HG03469 (cell line): ENCODE results near the gene CD96.
"Not testable (repeated sequence)": the region's sequence is repeated elsewhere in the genome, so short reads cannot be mapped to it uniquely, and the experiment has no call there.

ENCODE experiments used
- ATAC-seq: cut with Tn5 transposase; IDR thresholded peaks from one replicate; pipeline ENCODE4 v1.9.1; 2021; ENCODE audit warnings: mild to moderate bottlenecking, moderate library complexity, moderate number of reproducible peaks; ENCODE audit not compliant: unreplicated experiment

The CD96 gene

GRCh38 chr3:111668888-111669488 is 127.0 kb downstream of the CD96 start:
- ATAC-seq: no peak

- ATAC-seq: no peak
These were observed 128.1 kb downstream of the CD96 start for GRCh38 chr3:111669926-111670630.

- not testable (repeated sequence) for ATAC-seq
These were observed 130.5 kb downstream of the CD96 start for GRCh38 chr3:111672461-111672860.

- ATAC-seq: no peak
These were observed 133.8 kb downstream of the CD96 start for GRCh38 chr3:111675846-111676210.

- no peak for ATAC-seq
These were observed 134.4 kb downstream of the CD96 start for GRCh38 chr3:111676211-111677006.

GRCh38 chr3:111677007-111677392 is 135.0 kb downstream of the CD96 start:
- ATAC-seq: no peak

DNA sequence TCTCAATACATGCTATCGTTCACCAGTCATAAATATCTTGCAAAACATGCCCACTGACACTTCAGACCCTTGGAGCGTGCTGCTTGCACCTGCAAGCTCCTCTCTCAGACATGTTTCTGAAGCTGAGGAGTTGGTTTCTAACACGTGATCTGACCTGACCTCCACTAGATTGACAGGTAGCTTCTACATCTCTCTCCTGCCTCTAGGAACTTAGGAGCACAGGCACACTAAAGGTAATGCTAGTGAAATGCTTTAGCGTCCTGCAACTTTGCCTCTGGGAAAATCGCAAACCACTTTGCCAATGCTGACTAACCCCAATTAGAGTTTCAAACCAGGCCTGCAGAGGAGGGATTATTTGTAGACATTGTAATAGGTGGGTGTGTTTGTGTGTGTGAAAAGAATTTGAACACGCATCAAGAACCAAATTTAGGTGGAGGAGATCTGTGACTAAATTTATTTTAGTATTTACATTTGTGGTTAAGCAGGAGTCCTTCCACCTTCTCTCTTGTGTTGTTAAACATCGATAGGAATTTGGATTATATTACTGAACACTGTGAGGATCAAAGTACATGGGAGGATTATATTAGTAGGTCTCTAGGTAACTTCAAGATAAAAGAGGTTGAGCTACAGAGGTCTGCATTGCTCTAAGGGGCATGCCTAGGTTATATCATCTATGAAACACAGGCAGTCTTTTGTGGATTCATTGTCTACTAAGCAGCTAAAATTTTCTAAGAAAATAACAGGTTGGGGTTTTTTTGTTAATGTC is 139.8 kb downstream of the CD96 start:
- no peak for ATAC-seq

DNA sequence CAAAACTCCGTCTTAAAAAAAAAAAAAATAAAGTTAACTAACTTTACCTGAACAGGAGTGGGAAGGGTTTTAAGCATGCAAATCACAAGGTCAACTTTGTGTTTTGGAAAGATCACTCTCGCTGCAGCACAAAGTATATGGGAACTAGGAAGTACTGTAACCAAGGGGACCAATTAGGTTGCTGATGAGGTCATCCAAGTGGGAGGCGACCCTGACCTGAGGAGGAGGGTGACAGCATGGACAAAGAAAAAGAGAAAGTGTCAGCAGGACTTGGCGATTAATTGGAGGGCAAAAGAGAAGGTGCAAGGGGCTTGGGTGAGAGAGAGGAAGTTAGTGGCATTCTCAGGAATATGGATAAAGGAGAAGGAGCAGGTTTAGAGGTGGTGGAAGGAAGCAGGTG is 142.6 kb downstream of the CD96 start:
- ATAC-seq: no peak

DNA sequence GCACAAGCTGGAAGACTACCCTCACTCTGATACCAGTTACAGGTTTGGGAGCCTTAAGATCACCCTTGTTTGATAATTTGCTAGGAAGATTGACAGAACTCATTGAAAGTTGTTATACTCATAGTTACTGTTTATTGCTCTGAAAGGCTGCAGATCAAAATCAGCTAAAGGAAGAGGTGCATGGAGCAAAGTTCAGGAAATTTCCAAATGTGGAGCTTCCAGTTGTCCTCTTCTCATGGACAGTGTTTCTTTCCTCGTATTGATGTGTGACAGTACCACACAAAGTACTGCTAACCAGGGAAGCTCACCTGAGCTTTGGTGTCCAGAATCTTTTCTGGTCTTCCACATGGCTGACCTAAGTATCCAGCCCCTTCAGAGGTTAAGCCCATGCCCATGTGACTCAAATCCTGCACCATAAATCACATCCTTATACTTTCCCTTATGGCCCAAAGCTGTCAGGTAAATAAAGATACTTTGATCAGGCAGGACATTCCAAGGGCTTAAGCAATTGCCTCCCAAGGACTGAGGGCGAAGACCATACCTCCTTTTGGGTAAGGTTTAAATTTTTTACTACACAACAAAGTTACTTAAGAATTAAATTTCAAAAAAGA is 146.3 kb downstream of the CD96 start:
- ATAC-seq: no peak

DNA sequence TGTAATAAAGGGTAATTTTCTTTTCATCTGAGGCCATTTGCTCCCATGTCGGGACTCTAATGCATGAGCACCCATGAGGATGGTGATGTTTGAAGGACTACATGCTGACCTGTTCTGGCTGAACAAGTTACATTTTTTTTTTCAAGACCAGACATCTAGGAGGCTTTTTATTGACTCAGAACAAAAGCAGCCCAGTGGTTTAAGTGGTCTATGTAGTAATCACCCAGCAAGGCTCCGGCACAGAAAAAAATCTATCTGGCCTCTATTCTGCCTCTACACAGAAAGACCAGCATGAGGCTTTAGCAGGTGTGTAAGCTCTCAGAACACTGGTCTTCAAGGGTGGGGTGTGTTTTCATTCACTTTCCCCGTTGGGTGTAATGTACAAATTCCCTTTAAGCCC is 148.2 kb downstream of the CD96 start:
- peak; percentile 88 for ATAC-seq

DNA sequence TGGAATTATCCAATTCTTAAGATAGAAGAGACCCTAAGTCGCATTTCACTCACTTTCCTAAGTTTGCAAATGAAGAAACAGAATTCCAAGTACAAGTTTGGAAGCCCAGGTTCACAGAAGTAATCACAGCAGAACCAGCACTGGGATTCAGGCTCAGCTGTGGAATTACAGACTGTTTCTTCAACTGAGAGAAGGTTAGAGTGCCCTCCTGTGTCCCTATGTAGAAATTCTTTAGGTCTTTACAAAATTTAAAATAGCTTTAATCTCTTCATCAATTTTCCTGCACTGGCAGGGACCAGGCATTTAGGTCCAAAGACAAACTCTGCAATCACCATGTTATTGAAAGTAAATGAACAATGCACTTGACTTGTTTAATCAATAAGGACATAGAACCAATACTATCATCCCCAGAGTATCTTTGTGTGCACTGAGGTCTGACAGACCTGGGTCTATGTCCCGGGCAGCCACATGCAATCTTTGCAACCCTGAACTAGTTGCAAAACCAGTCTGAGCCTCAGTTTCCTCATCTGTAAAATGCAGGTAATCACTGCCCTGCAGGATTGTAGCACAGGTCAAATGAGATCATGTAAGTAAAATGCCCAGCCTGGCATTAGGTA is 149.4 kb downstream of the CD96 start:
- ATAC-seq: no peak

DNA sequence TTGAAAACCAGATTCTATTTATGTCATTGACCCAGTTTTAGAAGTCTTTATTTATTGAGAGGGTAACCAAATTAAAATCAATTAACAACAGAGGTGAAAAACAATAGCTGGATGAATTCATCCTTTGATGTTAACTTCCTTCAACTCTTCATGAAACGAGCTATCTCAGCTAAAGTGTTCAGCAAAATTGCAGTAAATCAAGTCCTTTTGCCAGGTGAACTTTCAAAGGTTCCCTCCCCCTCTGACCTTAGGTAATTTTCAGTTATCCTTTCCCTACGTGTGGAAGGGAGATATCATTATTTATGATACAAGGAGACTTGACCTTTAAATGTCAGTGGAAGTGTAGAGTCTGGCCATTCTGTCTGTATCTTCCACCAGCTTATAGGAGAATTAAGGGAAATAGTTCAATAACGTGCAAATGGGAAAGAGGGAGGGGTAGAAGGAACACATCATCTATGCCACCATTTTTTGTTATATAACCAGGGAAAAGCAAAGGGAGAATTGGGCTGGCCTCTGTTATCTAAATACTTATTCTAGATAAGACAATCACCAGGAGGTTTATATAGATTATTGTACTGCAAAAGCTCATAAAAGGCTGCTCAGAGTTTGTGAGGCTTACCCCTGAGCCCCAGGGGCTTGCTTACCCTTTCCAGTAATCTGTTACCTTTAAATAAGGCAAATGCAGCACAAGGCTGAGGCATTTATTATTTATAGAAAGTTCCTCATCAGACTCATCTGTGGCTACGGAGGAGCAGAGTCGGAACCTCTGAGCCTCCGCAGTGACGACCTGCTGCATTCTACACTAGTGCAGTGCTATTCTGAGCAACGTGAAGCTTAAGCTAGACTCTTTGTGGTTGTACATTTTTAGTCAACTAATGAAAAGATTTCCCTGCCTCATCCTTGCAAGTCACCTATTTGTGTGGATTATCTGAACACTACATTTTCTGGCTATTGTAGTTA is 150.9 kb downstream of the CD96 start:
- ATAC-seq: peak; percentile 52

- ATAC-seq: no peak
These were observed 152.5 kb downstream of the CD96 start for GRCh38 chr3:111694471-111694870.

- no peak for ATAC-seq
These were observed 153.7 kb downstream of the CD96 start for GRCh38 chr3:111695636-111696117.

DNA sequence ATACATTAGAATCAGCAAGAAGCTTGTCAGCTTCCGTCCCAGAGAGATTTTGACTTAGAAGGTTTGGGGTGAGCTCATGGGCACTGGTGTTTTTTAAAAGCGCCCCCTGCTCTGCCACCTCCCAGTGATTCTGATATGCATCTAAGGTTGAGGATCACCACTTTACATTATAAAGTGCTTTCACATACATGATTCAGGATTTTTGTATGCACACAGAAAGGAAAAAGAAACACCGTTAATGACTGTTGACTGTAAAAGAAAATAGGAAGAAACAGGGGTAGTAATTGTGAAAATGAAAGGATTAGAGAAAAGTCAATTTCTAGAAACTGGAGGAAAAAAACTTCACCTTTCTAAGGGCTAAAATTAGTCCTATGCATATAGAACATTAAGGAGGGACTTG is 158.1 kb downstream of the CD96 start:
- peak; percentile 57 for ATAC-seq

- no peak for ATAC-seq
These were observed 159.4 kb downstream of the CD96 start for GRCh38 chr3:111701292-111701906.
